HepG2 (cell line): Measurements from ENCODE around the gene SLX9. TPM values are rescaled to one million over a fixed set of nuclear protein-coding genes. Genes with fewer than 3 reads are reported as not detected.
"Not testable (repeated sequence)": the region's sequence is repeated elsewhere in the genome, so short reads cannot be mapped to it uniquely, and the experiment has no call there.

Source experiments
- ATAC-seq: fragments of 200-7000 bp; cut with Tn5 transposase; 3 replicates; pipeline ENCODE4 v1.9.1; 2020; ENCODE audit warnings: mild to moderate bottlenecking, moderate library complexity
- BruUV-seq: library from RNA; stranded (reverse); fragments of 400-500 nt; replicated peaks from 2 replicates; lab custom pipeline; 2021; lab: Mats Ljungman, UMichigan
- CTCF ChIA-PET: fragments of 300-600 bp; formaldehyde crosslinking; extraction: SDS; loops from one replicate; lab custom pipeline; 2021; ENCODE audit warnings: low total read pairs, inconsistent platforms, low intra/inter-chr PET ratio; lab: Yijun Ruan, JAX
- POLR2A ChIA-PET: fragments of 350-600 bp; sonication (Branson Sonifier 250); formaldehyde crosslinking; loops from one replicate; lab custom pipeline; 2020; ENCODE audit warnings: antibody characterized with exemption, inconsistent platforms; lab: Yijun Ruan, JAX
- DNase-seq: peaks from one replicate; pipeline ENCODE4 v3.0.0-alpha.2; 2015; ENCODE audit warnings: low spot score
- FAIRE-seq: peaks from 3 replicates; lab custom pipeline; 2011; peaks lifted over from hg19 to GRCh38; lab: Jason Lieb, UNC
- H2AFZ ChIP-seq: one replicate; pipeline ENCODE4 v1.6.1; 2011; ENCODE audit warnings: low read length, inconsistent platforms
- H3K27ac ChIP-seq: fragments of 300-600 bp; 3 replicates; pipeline ENCODE4 v1.8.0; 2011; ENCODE audit warnings: mixed run types, mild to moderate bottlenecking, mixed read lengths, low read length, inconsistent platforms; ENCODE audit not compliant: insufficient read depth; ENCODE audit errors: extremely low read length
- H3K27me3 ChIP-seq, 2 experiments: fragments of 200-600 bp in 1 of 2; 2 replicates in 1 of 2; 3 replicates in 1 of 2; pipeline versions ENCODE4 v1.6.0 to v1.8.0; 2011; ENCODE audit warnings: low read length in 2 of 2, mild to moderate bottlenecking in 2 of 2, moderate library complexity in 2 of 2, inconsistent platforms in 1 of 2; ENCODE audit not compliant: insufficient read depth in 2 of 2, control insufficient read depth in 1 of 2
- H3K36me3 ChIP-seq, 2 experiments: fragments of 200-600 bp in 1 of 2; replicated peaks in 1 of 2; 2 replicates in 1 of 2; 3 replicates in 1 of 2; pipeline versions ENCODE4 v1.5.1 to v1.8.0; 2011; ENCODE audit warnings: low read length in 2 of 2, inconsistent platforms in 1 of 2; ENCODE audit not compliant: insufficient read depth in 2 of 2, control insufficient read depth in 1 of 2
- H3K4me1 ChIP-seq: 2 replicates; pipeline ENCODE4 v1.5.1; 2012; ENCODE audit warnings: low read length, inconsistent platforms; ENCODE audit not compliant: insufficient read depth
- H3K4me2 ChIP-seq: 2 replicates; pipeline ENCODE4 v1.6.0; 2011; ENCODE audit warnings: low read depth, low read length, inconsistent platforms
- H3K4me3 ChIP-seq, 3 experiments: fragments of 200-600 bp in 1 of 3; sonication (generic), shearing (Covaris generic) in 1 of 3; replicated peaks in 1 of 3; 2 replicates each; pipeline ENCODE4 v1.5.1; 2011 to 2016; ENCODE audit warnings: low read length in 3 of 3, inconsistent platforms in 2 of 3, low read depth in 2 of 3, mild to moderate bottlenecking in 2 of 3, control low read depth in 1 of 3, mixed read lengths in 1 of 3; ENCODE audit not compliant: insufficient read depth in 1 of 3
- H3K79me2 ChIP-seq: one replicate; pipeline ENCODE4 v1.6.1; 2011; ENCODE audit warnings: low read length, inconsistent platforms; ENCODE audit not compliant: insufficient read depth
- H3K9ac ChIP-seq: 2 replicates; pipeline ENCODE4 v1.6.0; 2011; ENCODE audit warnings: mild to moderate bottlenecking, low read depth, low read length, inconsistent platforms; ENCODE audit not compliant: insufficient read depth
- H3K9me3 ChIP-seq: 2 replicates; pipeline ENCODE4 v1.5.1; 2012; ENCODE audit warnings: mild to moderate bottlenecking, low read length
- H4K20me1 ChIP-seq: 2 replicates; pipeline ENCODE4 v1.6.0; 2011; ENCODE audit warnings: inconsistent platforms, mild to moderate bottlenecking, low read length, moderate library complexity; ENCODE audit not compliant: insufficient read depth
- CTCF ChIP-seq: sonication (generic); formaldehyde crosslinking; IDR thresholded peaks from 2 replicates; pipeline ENCODE4 v1.5.0; 2020; ENCODE audit warnings: mild to moderate bottlenecking, missing genetic modification reagents, moderate library complexity
- HOXA3 ChIP-seq: sonication (generic); formaldehyde crosslinking; IDR thresholded peaks from 2 replicates; pipeline ENCODE4 v1.5.0; 2020; ENCODE audit warnings: missing genetic modification reagents
- STAG1 ChIP-seq: sonication (generic); formaldehyde crosslinking; IDR thresholded peaks from 2 replicates; pipeline ENCODE4 v1.4.0; 2020; ENCODE audit warnings: missing genetic modification reagents
- ZBTB33 ChIP-seq: sonication (generic); formaldehyde crosslinking; IDR thresholded peaks from 2 replicates; pipeline ENCODE4 v1.4.0; 2020; ENCODE audit warnings: missing genetic modification reagents
- ZFY ChIP-seq: sonication (generic); formaldehyde crosslinking; IDR thresholded peaks from 2 replicates; pipeline ENCODE4 v1.4.0; 2020; ENCODE audit warnings: missing genetic modification reagents
- WGBS: methylation state at CpG from one replicate; pipeline ENCODE4 v1.1.6; 2017; ENCODE audit warnings: low lambda C conversion rate; 5-methylcytosine and 5-hydroxymethylcytosine counted together
- in situ Hi-C: cut with HindIII; loops from 2 replicates; pipeline ENCODE4 v1.10.0; 2017; ENCODE audit warnings: low pct_unique_long_range_greater_than_20kb; ENCODE audit not compliant: extremely low pct_ligation_motif_present
- intact Hi-C: fragments of 100-400 bp; cut with micrococcal nuclease; formaldehyde crosslinking; loops from one replicate; pipeline ENCODE4 v1.10.0; 2022; ENCODE audit not compliant: unreplicated experiment
- polyA plus RNA-seq, 8 experiments: library from polyadenylated mRNA; depleted of rRNA in 3 of 8; stranded (reverse) in 7 of 8; unstranded in 1 of 8; fragments of >200 nt; fragmentation: Illumina TruSeq in 4 of 8; extraction: Trizol in 4 of 8; gene quantifications; 2 replicates each; pipeline versions ENCODE4 v1.2.1 to v1.2.3, GENCODE V29; 2011 to 2016; ENCODE audit warnings: low read depth in 4 of 8, missing spikeins in 1 of 8, mixed read lengths in 1 of 8; ENCODE audit not compliant: insufficient read depth in 1 of 8
- total RNA-seq, 5 experiments: library from RNA; depleted of rRNA; stranded (reverse); fragments of >200 nt; fragmentation: Illumina TruSeq; extraction: Trizol; gene quantifications; 2 replicates each; pipeline ENCODE4 v1.2.3, GENCODE V29; 2016; ENCODE audit warnings: low read depth in 1 of 5

SLX9 gene
- total and polyA plus RNA-seq, 2 of the 13 experiments (the other 11 are each of a cell fraction or from before 2014, with no cell fraction given): 21.0 to 47.1 TPM

- BruUV-seq, H3K4me3 ChIP-seq, DNase-seq, H3K9me3 ChIP-seq, H3K27ac ChIP-seq, CTCF ChIA-PET, H3K4me2 ChIP-seq, H3K79me2 ChIP-seq, ATAC-seq, in situ Hi-C loops, H2AFZ ChIP-seq, POLR2A ChIA-PET, H3K27me3 ChIP-seq, FAIRE-seq, intact Hi-C loops, H3K9ac ChIP-seq, H4K20me1 ChIP-seq: not testable (repeated sequence)
- Histone ChIP-seq H3K36me3 (peaks cover 2 to 15% of the 10 kb centered on the region in 2 experiments; a peak in 3 of 5 replicates), H3K4me1 (peaks cover 24% of the 10 kb centered on the region)
- 91% methylated on average over 12 of the region's 25 CpGs for WGBS
- TF ChIP-seq STAG1 (CRISPR knock-in tag) (peak; percentile 26; the same call in 1 of the 2 replicates), ZFY (CRISPR knock-in tag) (0 out of 2 replicates have a peak, but pooled peaks have one; percentile 19), HOXA3 (CRISPR knock-in tag) (0 out of 2 replicates have a peak, but pooled peaks have one; percentile 17), CTCF (CRISPR knock-in tag) (peak; percentile 29), ZBTB33 (peak; percentile 83)
Measured at GRCh38 chr21:44976556-44977393, 36.9 kb downstream of the SLX9 start.
